Transverse colon (tissue), 4 donors: ENCODE results near the gene LALBA. TPM values are rescaled to one million over a fixed set of nuclear protein-coding genes. Genes with fewer than 3 reads are reported as not detected.

Experiments
- DNase-seq: peaks from one replicate; pipeline ENCODE4 v3.0.0-alpha.2; 2019
- H3K27ac ChIP-seq, 4 donors: fragments of 200-600 bp; sonication (generic); 2 replicates each; pipeline ENCODE4 v1.5.1; 2016 to 2018; ENCODE audit warnings: inconsistent platforms in 4 of 4
- H3K27me3 ChIP-seq: fragments of 200-600 bp; sonication (generic); 2 replicates; pipeline ENCODE4 v1.5.1; 2017; ENCODE audit warnings: inconsistent platforms
- H3K36me3 ChIP-seq, 4 donors: fragments of 200-600 bp; sonication (generic); 2 replicates each; pipeline ENCODE4 v1.5.1; 2017 to 2019; ENCODE audit warnings: inconsistent platforms in 4 of 4
- H3K4me1 ChIP-seq, 4 donors: fragments of 200-600 bp; sonication (generic); 2 replicates each; pipeline ENCODE4 v1.5.1; 2017 to 2020; ENCODE audit warnings: inconsistent platforms in 4 of 4
- H3K4me3 ChIP-seq, 4 donors: fragments of 200-600 bp; sonication (generic); 1 replicate in 1 of 4; 2 replicates in 3 of 4; pipeline versions ENCODE4 v1.5.1 to v1.6.1; 2017 to 2019; ENCODE audit warnings: inconsistent platforms in 4 of 4
- H3K9me3 ChIP-seq, 2 donors: fragments of 200-600 bp; sonication (generic); 2 replicates each; pipeline ENCODE4 v1.5.1; 2017 to 2019; ENCODE audit warnings: inconsistent platforms in 2 of 2
- EP300 ChIP-seq: sonication (generic); formaldehyde crosslinking; IDR thresholded peaks from one replicate; pipeline ENCODE4 v1.6.1; 2017; ENCODE audit warnings: antibody characterized with exemption, low read depth
- POLR2A ChIP-seq: fragments of 450-650 bp; IDR thresholded peaks from one replicate; pipeline ENCODE4 v1.6.1; 2016; ENCODE audit warnings: antibody characterized with exemption, mild to moderate bottlenecking, moderate library complexity
- POLR2AphosphoS5 ChIP-seq, 3 donors: sonication (generic); formaldehyde crosslinking; IDR thresholded peaks; one replicate each; pipeline ENCODE4 v1.6.1; 2016; ENCODE audit warnings: antibody characterized with exemption in 3 of 3
- WGBS, 2 donors: methylation state at CpG; one replicate each; pipeline ENCODE4 v1.1.5; 2018; ENCODE audit warnings: low coverage in 1 of 2; 5-methylcytosine and 5-hydroxymethylcytosine counted together
- in situ Hi-C, 4 donors: fragments of 200-750 bp; cut with MboI; loops; one replicate each; pipeline versions ENCODE4 v1.15.0 to v1.15.1; 2017; ENCODE audit warnings: low sequenced_read_pairs in 3 of 4, low pct_ligation_motif_present in 1 of 4, low pct_unique_long_range_greater_than_20kb in 1 of 4
- intact Hi-C: fragments of 100-400 bp; cut with DNase I; formaldehyde crosslinking; loops from one replicate; pipeline ENCODE4 v1.15.1; 2023; ENCODE audit warnings: low total_unique reads
- total RNA-seq, 4 donors: library from RNA; depleted of rRNA; stranded (reverse); fragments of >200 nt; gene quantifications; one replicate each; pipeline ENCODE4 v1.1.0, GENCODE V29; 2016
- TF ChIP-seq, protein P1 (sequence below), 5 experiments: fragments of 200-600 bp in 3 of 5; fragments of 450-650 bp in 2 of 5; sonication (generic) in 3 of 5; IDR thresholded peaks; 1 replicate in 2 of 5; 2 replicates in 3 of 5; pipeline ENCODE4 v1.5.1; 2016 to 2017; ENCODE audit warnings: antibody characterized with exemption in 5 of 5, inconsistent platforms in 3 of 5, mild to moderate bottlenecking in 2 of 5, moderate library complexity in 1 of 5

LALBA gene
- total RNA-seq, 4 donors from 2014 or later = not detected

DNA sequence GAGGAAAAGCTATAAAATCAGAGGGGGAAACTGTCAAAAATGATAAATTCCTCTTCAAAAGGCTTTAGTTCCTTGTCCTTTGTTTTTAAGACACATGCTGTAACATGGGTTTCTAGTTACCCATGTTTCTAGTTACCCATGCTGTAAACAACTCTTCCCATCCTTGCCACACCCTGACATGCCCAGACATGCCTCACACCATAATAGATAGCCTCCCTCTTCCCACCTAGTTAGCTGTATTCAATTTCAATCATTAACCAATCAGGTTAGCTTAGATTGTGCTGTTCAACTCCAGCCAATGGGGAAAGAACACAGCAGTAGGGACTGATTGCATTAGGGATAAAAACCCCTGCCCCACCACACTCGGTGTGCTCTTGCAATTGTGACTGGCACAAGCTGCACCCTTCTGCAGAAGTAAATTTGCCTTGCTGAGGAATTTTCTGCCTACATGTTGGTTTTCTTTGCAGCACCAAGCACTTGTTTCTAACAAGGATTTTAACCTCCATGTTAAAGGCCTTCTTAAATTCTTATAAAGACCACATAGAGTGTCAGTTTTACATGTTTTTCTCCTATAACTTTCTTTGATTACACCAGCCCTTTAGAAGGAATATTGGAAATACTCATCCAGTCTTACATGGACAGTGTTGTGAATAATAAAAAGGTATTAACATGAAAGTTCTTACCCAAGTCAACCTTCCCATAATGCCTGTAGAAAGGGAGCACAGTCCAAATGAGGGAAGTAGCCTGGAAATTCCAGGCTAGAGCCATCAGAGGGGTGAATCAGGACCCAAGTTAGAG is 32.5 kb upstream of the LALBA start:
- DNase-seq = no peak
- Histone ChIP-seq H3K4me3 (no peak overlapping the region), H3K27me3 (no peaks in the 10 kb centered on the region), H3K9me3 (peaks cover 20 to 25% of the 10 kb centered on the region in 2 donors), H3K36me3 (no peaks in the 10 kb centered on the region), H3K27ac (no peak overlapping the region), H3K4me1 (no peaks in the 10 kb centered on the region)
- in situ Hi-C loops (loop anchor here in 1 of 4 donors (25.0 kb wide), 1 partner anchor 340 kb away; no protein-coding TSS in a partner anchor), intact Hi-C loops (no loop called here)
- WGBS, 2 donors = 69% methylated on average over 1 of the region's 1 CpG; no CpG with 5 or more reads in 1 of the 2 donors
- TF ChIP-seq POLR2AphosphoS5 (IDR thresholded peaks at IDR 0.05) (no peak), EP300 (no peak), POLR2A (no peak)
- TF ChIP-seq, protein P1, sequence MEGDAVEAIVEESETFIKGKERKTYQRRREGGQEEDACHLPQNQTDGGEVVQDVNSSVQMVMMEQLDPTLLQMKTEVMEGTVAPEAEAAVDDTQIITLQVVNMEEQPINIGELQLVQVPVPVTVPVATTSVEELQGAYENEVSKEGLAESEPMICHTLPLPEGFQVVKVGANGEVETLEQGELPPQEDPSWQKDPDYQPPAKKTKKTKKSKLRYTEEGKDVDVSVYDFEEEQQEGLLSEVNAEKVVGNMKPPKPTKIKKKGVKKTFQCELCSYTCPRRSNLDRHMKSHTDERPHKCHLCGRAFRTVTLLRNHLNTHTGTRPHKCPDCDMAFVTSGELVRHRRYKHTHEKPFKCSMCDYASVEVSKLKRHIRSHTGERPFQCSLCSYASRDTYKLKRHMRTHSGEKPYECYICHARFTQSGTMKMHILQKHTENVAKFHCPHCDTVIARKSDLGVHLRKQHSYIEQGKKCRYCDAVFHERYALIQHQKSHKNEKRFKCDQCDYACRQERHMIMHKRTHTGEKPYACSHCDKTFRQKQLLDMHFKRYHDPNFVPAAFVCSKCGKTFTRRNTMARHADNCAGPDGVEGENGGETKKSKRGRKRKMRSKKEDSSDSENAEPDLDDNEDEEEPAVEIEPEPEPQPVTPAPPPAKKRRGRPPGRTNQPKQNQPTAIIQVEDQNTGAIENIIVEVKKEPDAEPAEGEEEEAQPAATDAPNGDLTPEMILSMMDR (IDR thresholded peaks at IDR 0.05) = no peak

DNA sequence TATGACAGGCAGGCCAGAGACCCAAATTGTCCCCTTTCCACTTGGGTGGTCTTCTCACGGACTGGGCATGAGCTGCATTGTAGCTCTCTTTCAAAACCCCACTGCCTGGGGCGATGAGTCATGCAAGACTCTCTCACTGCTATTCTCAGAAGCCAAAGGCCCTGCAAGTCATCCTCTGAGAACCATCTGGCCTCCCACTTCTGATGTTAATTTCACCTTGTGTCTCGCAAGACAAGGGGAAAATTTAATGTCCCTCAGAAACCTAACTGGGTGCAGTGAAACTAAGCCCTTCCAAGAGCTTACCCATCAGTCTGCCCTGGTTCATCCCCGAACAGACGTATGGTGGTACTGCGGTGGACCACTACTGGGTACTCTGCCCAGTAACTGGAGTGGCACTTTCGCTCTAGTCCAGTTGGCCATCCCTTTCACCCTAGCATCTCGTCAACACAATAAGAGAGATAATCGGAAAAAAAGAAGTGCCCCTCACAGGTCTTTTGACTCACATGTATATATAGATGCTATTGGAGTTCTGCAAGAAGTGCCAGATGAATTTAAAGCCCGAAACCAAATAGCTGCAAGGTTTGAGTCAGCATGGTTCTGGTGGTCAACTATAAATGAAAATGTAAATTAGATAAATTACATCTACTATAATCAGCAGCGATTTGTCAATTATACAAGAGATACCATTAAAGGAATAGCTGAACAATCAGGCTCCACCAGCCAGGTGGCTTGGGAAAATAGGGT is 31.3 kb upstream of the LALBA start:
- WGBS, 2 donors = 69 to 77% methylated on average over 4 to 11 of the region's 11 CpGs
- no peak overlapping the region for H3K27ac ChIP-seq
- no peak for DNase-seq
- no peak overlapping the region for H3K4me3 ChIP-seq
- TF ChIP-seq POLR2A = no peak
- TF ChIP-seq POLR2AphosphoS5 (IDR thresholded peaks at IDR 0.05) = no peak
- no peak for TF ChIP-seq EP300
- TF ChIP-seq, protein P1 (IDR thresholded peaks at IDR 0.05) = no peak
- no peaks in the 10 kb centered on the region for H3K27me3 ChIP-seq
- H3K36me3 ChIP-seq = no peaks in the 10 kb centered on the region
- in situ Hi-C loops (loop anchor here in 1 of 4 donors (25.0 kb wide), 1 partner anchor 339 kb away; no protein-coding TSS in a partner anchor), intact Hi-C loops (no loop called here)
- H3K9me3 ChIP-seq = peaks cover 17 to 18% of the 10 kb centered on the region in 2 donors
- no peaks in the 10 kb centered on the region for H3K4me1 ChIP-seq

DNA sequence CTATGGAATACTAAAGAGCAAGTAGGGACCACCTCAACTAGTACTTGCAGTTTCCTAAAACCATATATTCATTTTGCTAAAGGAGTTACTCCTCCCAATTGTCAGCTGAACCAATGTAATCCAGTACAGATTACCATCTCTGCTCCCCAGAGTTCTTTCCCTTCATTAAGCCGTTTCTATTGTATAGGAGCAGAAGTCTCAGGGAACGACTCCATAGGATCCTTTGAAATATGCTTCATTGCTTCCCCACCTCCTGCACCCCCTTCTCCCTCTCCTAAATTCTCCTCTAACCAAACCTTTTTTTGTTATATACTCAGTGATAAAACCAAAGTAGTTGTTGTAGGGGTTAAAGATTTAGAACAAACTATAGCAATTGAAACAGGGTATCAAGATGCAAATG is 30.7 kb upstream of the LALBA start:
- intact Hi-C loops (no loop called here), in situ Hi-C loops (loop anchor here in 1 of 4 donors (25.0 kb wide), 1 partner anchor 338 kb away; no protein-coding TSS in a partner anchor)
- WGBS, 2 donors = 81 to 100% methylated on average over 1 to 2 of the region's 2 CpGs
- H3K27ac ChIP-seq = no peak overlapping the region
- no peaks in the 10 kb centered on the region for H3K36me3 ChIP-seq
- TF ChIP-seq POLR2A (no peak), EP300 (no peak), POLR2AphosphoS5 (IDR thresholded peaks at IDR 0.05) (no peak)
- TF ChIP-seq, protein P1 (IDR thresholded peaks at IDR 0.05) = no peak
- no peak overlapping the region for H3K4me3 ChIP-seq
- H3K27me3 ChIP-seq = no peaks in the 10 kb centered on the region
- no peaks in the 10 kb centered on the region for H3K4me1 ChIP-seq
- DNase-seq = no peak
- peaks cover 11 to 15% of the 10 kb centered on the region in 2 donors for H3K9me3 ChIP-seq

DNA sequence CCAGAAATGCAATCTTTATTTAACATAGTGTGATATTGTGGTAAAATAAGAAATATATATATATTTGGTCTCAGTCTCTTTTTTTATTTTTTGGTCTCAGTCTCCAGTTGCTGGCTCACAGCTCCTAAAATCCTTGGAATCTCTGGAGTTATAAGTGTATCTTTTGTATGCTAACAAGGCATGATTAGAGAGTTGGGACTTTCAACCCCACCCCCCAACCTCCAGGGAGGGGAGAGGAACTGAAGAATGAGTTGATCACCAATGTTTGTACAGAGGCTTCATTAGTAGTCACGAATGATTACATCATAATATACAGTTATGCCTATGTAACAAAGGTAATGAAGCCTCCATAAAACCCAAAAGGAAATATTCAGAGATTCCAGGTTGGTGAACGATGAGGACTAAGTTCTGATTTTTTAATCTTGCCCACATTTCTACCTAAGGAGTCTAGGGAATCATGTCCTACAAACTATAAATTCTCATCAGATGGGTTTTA is 22.8 kb upstream of the LALBA start:
- intact Hi-C loops = no loop called here
- Histone ChIP-seq H3K36me3 (no peaks in the 10 kb centered on the region), H3K27me3 (no peaks in the 10 kb centered on the region), H3K27ac (no peak overlapping the region), H3K4me1 (no peaks in the 10 kb centered on the region), H3K9me3 (peaks cover 0 to 3% of the 10 kb centered on the region in 2 donors), H3K4me3 (no peak overlapping the region)
- WGBS, 2 donors = 55 to 62% methylated on average over 2 of the region's 2 CpGs
- in situ Hi-C loops = no loop called here
- TF ChIP-seq POLR2A (no peak), EP300 (no peak), POLR2AphosphoS5 (IDR thresholded peaks at IDR 0.05) (no peak)
- TF ChIP-seq, protein P1 (IDR thresholded peaks at IDR 0.05) = no peak
- no peak for DNase-seq
